NCI-H526 treated with DMSO at 0.1 percent for 48 hours (cell line): ENCODE results near the gene CARTPT.

ENCODE experiments used
- DNase-seq: peaks from one replicate; lab custom pipeline; 2025; lab: John Stamatoyannopoulos, UW

The CARTPT gene

GRCh38 chr5:71737931-71738539 lies 19.0 kb downstream of the CARTPT start:
- DNase-seq: no peak

- no peak for DNase-seq
Observed at GRCh38 chr5:71738662-71739361, 19.7 kb downstream of the CARTPT start.

GRCh38 chr5:71740015-71740753 lies 21.1 kb downstream of the CARTPT start:
- no peak for DNase-seq

- DNase-seq: no peak
Observed at GRCh38 chr5:71743155-71743554, 24.1 kb downstream of the CARTPT start.

GRCh38 chr5:71744009-71744790 lies 25.1 kb downstream of the CARTPT start:
- DNase-seq: no peak

GRCh38 chr5:71747182-71747581 lies 28.1 kb downstream of the CARTPT start:
- no peak for DNase-seq

GRCh38 chr5:71748360-71748759 lies 29.3 kb downstream of the CARTPT start:
- DNase-seq: no peak

- no peak for DNase-seq
Observed at GRCh38 chr5:71751422-71751821, 32.3 kb downstream of the CARTPT start.

- DNase-seq: no peak
Observed at GRCh38 chr5:71752441-71753190, 33.5 kb downstream of the CARTPT start.

GRCh38 chr5:71757590-71758543 lies 38.8 kb downstream of the CARTPT start:
- DNase-seq: peak; percentile 4

GRCh38 chr5:71762826-71763225 lies 43.8 kb downstream of the CARTPT start:
- DNase-seq: no peak

- no peak for DNase-seq
Observed at GRCh38 chr5:71767661-71768060, 48.6 kb downstream of the CARTPT start.

- no peak for DNase-seq
Observed at GRCh38 chr5:71769287-71769686, 50.2 kb downstream of the CARTPT start.

- no peak for DNase-seq
Observed at GRCh38 chr5:71770381-71770780, 51.3 kb downstream of the CARTPT start.
